Dedifferentiated amniotic fluid mesenchymal stem cell (primary cell): ENCODE measurements around the gene OR14A2.
"Not testable (repeated sequence)": the region's sequence is repeated elsewhere in the genome, so short reads cannot be mapped to it uniquely, and the experiment has no call there.

ENCODE experiments used
- DNase-seq: peaks from one replicate; pipeline ENCODE4 v3.0.0-alpha.2; 2016; ENCODE audit errors: extremely low spot score

Gene OR14A2

DNA sequence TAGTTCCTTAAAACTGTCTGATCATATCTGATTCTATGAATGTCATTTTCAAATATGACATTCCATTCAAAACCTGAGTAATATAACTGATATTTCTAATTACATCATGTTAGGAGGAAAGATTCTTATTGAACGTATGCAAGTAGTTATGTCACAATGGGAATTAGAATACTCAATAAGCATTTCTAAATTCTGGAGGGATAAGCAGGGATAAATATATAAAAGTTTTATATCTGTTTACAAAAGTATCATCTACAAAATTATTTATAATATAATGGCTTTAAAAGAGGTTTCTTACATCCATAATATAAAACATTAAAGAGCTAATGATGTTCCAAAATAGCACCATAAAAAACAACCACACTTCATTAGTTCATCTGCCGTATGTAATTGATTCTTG lies at the start of gene OR14A2:
OR14A2 (minus strand) TSS at position 101 of the 400 bp plus-strand sequence.
- no peak for DNase-seq

GRCh38 chr1:247797518-247797917 lies 49.6 kb upstream of the OR14A2 start:
- DNase-seq: no peak

GRCh38 chr1:247769603-247770002 lies 21.7 kb upstream of the OR14A2 start:
- no peak for DNase-seq

- no peak for DNase-seq
These were observed 12.5 kb upstream of the OR14A2 start, which contains the start of gene OR1C1 for GRCh38 chr1:247760456-247760855. OR1C1 (minus strand) TSS chr1:247760556; CDS start chr1:247758406, 2,150 bp downstream.

DNA sequence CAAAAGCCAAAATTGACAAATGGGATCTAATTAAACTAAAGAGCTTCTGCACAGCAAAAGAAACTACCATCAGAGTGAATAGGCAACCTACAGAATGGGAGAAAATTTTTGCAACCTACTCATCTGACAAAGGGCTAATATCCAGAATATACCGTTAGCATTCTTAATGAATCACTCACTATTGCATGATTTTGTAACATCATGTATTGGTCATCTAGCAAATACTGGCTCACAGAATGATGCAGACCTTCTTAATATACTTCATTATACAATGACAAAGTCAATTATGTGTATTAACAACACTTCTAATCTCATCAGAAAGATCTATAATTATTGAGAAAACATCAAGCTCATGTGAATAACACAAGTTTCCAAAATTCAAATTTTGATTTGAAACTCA lies 6.4 kb upstream of the OR14A2 start:
- DNase-seq: not testable (repeated sequence)

DNA sequence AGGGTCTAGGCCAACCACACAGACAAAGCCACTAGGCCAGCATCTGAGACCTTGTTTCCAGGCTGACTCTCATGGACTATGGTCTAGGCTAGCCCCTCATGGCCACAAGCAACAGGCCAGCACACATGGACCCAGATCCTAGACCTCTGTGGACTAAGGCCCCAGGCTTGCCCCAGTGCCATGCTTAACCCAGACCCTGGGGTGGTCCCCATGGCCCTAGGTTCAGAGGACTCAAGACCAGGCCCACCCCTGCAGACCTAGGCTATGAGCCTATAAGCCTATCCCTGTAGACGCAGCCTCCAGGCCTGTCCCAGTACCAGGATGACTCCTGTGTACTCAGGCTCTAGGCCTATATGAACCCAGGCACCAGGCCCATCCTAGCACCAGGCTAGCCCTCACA lies 1.9 kb upstream of the OR14A2 start:
- DNase-seq: no peak

GRCh38 chr1:247747616-247748015 lies 325 bp downstream of the OR14A2 start:
- no peak for DNase-seq

DNA sequence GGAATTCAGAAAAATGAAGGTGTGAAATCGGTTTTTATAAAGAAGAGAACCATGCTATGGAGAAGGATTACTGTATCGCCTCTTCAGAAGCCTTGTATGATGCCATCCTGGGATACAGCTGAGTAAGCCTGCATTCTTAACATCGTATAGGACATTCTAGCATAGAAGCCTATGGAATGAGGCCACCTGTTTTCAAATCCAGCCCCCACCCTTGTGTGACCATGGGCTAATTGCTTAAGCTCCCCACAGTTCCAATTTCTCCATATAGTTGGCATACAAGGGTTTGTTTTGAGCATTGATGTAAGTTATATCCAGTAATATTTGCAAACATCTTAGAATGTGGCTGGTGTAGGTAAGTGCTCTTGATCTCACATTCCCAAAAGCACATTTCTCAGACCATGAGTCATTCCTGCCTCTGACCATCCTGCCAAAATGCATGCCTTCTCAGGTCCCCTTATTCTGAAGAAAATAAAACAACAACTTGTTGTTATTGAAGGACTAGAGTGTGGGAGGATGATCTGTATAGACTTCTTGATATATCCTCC lies 1.5 kb downstream of the OR14A2 start:
- no peak for DNase-seq

DNA sequence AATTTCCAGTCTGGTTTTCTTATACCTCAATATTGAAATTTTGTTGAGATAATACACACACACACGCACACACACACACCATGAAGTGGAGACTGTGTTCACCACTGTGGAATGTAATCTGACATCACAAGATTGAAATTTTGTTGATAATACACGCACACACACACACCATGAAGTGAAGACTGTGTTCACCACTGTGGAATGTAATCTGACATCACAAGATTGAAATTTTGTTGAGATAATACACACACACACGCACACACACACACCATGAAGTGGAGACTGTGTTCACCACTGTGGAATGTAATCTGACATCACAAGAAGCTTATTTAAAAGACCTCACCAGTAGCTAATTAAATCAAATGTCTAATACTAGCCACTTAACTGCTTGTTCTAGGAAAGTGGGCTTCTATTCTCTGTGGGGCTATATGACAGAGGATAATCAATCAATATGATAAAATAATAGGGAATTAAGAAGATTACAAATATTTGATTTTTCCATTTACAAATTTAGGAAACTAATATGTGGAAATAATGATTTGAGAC lies 5.7 kb downstream of the OR14A2 start:
- not testable (repeated sequence) for DNase-seq

DNA sequence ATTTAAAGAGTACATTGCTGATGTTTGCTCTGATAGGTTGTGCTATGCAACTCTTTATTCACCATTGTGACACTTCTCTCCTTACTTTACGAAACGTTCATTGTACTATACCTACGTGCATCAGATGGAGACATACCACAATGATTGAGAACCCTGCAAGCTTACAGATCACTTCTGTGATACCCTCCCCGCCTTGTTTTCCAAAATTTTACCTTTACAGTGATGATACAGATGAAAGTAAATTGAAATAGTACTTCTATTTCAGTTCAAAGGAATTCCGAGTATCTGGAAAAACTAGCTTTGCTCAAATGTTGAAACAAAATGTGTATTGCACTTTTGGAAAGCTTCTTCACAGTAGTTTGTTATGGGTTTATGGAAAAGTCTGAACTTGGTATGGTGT lies 6.2 kb downstream of the OR14A2 start:
- DNase-seq: no peak

DNA sequence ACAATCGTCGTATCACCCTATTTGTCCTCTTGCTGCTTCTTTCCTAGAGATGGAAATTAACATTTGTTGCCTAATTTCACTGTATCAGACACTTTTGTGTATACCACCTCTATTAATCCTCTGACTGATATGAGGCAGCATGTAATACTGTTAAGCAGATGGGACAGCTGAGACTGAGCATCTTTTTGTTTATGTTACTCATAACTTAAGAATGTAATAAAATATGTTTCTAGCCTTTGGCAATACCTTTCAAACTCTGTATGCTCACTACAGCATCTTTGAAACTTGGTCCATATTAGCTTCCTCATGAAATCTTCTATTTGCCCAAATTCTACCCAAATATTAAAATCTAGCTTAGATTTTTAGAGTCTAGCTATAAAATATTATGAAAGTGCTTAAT lies 7.2 kb downstream of the OR14A2 start:
- no peak for DNase-seq

GRCh38 chr1:247738315-247738714 lies 9.6 kb downstream of the OR14A2 start, which contains the start of gene OR14K1:
OR14K1 (plus strand) TSS chr1:247738615; CDS start chr1:247738615, 0 bp downstream.
- DNase-seq: no peak

GRCh38 chr1:247721222-247721621 lies 26.7 kb downstream of the OR14A2 start:
- no peak for DNase-seq

DNA sequence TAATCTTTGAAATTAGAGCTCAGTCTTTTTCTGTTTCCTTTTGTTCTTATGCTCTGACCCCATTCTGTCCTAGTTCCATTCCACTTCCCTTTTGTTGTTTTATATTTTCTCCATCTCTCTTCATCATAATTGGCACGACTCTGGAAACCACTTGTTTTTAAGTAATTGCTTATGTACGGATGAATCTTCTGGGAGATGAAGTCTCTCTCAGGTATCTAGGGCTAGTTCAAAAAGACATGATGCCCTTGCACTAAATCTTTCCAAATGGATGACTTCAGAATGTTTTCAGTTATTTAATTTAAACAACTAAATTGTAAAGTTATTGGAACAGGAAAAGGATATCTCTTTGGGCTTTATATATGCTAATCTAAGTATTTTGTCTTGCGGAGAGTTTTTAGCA lies 31.4 kb downstream of the OR14A2 start, which contains the start of gene OR6F1:
OR6F1 (minus strand) TSS at position 101 of the 400 bp plus-strand sequence. CDS start 3,891 bp downstream, outside the sequence.
- DNase-seq: no peak

- DNase-seq: no peak
These were observed 34.2 kb downstream of the OR14A2 start for GRCh38 chr1:247713753-247714152.

GRCh38 chr1:247710681-247711080 lies 37.3 kb downstream of the OR14A2 start:
- not testable (repeated sequence) for DNase-seq

DNA sequence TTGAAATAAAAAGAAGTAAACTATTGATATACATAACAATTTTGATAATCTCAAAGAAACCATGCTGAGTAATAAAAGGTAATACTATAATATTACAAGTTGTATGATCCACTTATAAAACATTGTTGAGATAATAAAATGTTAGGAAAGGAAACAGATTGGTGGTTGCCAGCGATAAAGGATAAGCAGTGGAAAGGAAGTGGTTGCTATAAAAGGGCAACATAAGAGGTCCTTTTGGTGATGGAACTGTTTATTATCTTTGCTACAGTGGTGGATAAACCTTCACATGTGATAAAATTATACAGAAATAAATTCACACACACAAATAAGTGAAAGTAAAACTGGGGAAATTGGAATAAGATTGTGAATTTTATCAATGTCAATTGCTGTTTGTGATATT lies 46.6 kb downstream of the OR14A2 start:
- DNase-seq: no peak

- DNase-seq: no peak
These were observed 66.5 kb downstream of the OR14A2 start for GRCh38 chr1:247681288-247681897.

- DNase-seq: no peak
These were observed 67.8 kb downstream of the OR14A2 start for GRCh38 chr1:247680171-247680570.

GRCh38 chr1:247679639-247680038 lies 68.3 kb downstream of the OR14A2 start, which contains the start of gene OR13G1:
OR13G1 (minus strand) TSS chr1:247679739; CDS start chr1:247673041, 6,698 bp downstream.
- DNase-seq: no peak
